ENCODE measurements around the gene ATP11B. TPM values are rescaled to one million over a fixed set of nuclear protein-coding genes. Genes with fewer than 3 reads are reported as not detected.

Gene ATP11B
- total RNA-seq, 3 donors from 2014 or later (not counting 1 experiment from before 2014, with no cell fraction given) = 157 to 174 (median 172) TPM

- WGBS (ENCODE audit: insufficient coverage) = 93% methylated on average over 3 of the region's 5 CpGs
Observed at GRCh38 chr3:182786564-182787196, 6.6 kb upstream of the ATP11B start.

GRCh38 chr3:182787302-182788036 lies 5.8 kb upstream of the ATP11B start:
- WGBS (ENCODE audit: insufficient coverage) = 79% methylated on average over 12 of the region's 12 CpGs
- Mint-ChIP-seq H3K36me3 (no peaks in the 10 kb centered on the region), H3K27ac (no peak overlapping the region), H3K9me3 (no peaks in the 10 kb centered on the region), H3K27me3 (ENCODE audit: low read depth in 2 of 2) (peaks cover 14 to 46% of the 10 kb centered on the region in 2 donors), H3K4me3 (no peak overlapping the region), H3K4me1 (peaks cover under 1 to 3% of the 10 kb centered on the region in 2 donors)
- DNase-seq (no peak), ATAC-seq (no peak)
- H3K4me3 ChIP-seq (ENCODE audit: low read length) = no peak overlapping the region
- intact Hi-C loops (cut with micrococcal nuclease) = no loop called here
- H3K27ac ChIP-seq (ENCODE audit: low read length) = no peak overlapping the region
- no peaks in the 10 kb centered on the region for H3K9me3 ChIP-seq (ENCODE audit: control insufficient read depth, insufficient read depth, low read length)
- H3K36me3 ChIP-seq (ENCODE audit: control insufficient read depth, insufficient read depth, low read length) = no peaks in the 10 kb centered on the region
- peaks cover 4% of the 10 kb centered on the region for H3K4me1 ChIP-seq (ENCODE audit: control insufficient read depth, insufficient read depth, low read length)
- TF ChIP-seq CTCF (IDR thresholded peaks at IDR 0.05) = no peak
- peaks cover 5% of the 10 kb centered on the region for H3K27me3 ChIP-seq (ENCODE audit: control insufficient read depth, insufficient read depth, low read length)

More at GRCh38 chr3:182786564-182787196, 6.6 kb upstream of the ATP11B start:
- no peak overlapping the region for H3K27ac ChIP-seq (ENCODE audit: low read length)
- H3K4me1 ChIP-seq (ENCODE audit: control insufficient read depth, insufficient read depth, low read length) = no peaks in the 10 kb centered on the region
- H3K36me3 ChIP-seq (ENCODE audit: control insufficient read depth, insufficient read depth, low read length) = no peaks in the 10 kb centered on the region
- Mint-ChIP-seq H3K36me3 (no peaks in the 10 kb centered on the region), H3K27ac (no peak overlapping the region), H3K4me3 (no peak overlapping the region), H3K27me3 (ENCODE audit: low read depth in 2 of 2) (peaks cover 14 to 46% of the 10 kb centered on the region in 2 donors), H3K4me1 (no peaks in the 10 kb centered on the region), H3K9me3 (no peaks in the 10 kb centered on the region)
- H3K9me3 ChIP-seq (ENCODE audit: control insufficient read depth, insufficient read depth, low read length) = no peaks in the 10 kb centered on the region
- peaks cover 5% of the 10 kb centered on the region for H3K27me3 ChIP-seq (ENCODE audit: control insufficient read depth, insufficient read depth, low read length)
- TF ChIP-seq CTCF (IDR thresholded peaks at IDR 0.05) = no peak
- DNase-seq (no peak), ATAC-seq (no peak)
- intact Hi-C loops (cut with micrococcal nuclease) = no loop called here
- no peak overlapping the region for H3K4me3 ChIP-seq (ENCODE audit: low read length)

GRCh38 chr3:182789371-182789770 lies 3.9 kb upstream of the ATP11B start:
- Mint-ChIP-seq H3K27ac (no peak overlapping the region), H3K9me3 (no peaks in the 10 kb centered on the region), H3K36me3 (no peaks in the 10 kb centered on the region), H3K4me3 (no peak overlapping the region), H3K27me3 (ENCODE audit: low read depth in 2 of 2) (peaks cover 11 to 35% of the 10 kb centered on the region in 2 donors), H3K4me1 (peaks cover 9 to 11% of the 10 kb centered on the region in 2 donors)
- intact Hi-C loops (cut with micrococcal nuclease) = no loop called here
- Histone ChIP-seq H3K27me3 (ENCODE audit: control insufficient read depth, insufficient read depth, low read length) (peaks cover 5% of the 10 kb centered on the region), H3K9me3 (ENCODE audit: control insufficient read depth, insufficient read depth, low read length) (no peaks in the 10 kb centered on the region), H3K4me1 (ENCODE audit: control insufficient read depth, insufficient read depth, low read length) (peaks cover 9% of the 10 kb centered on the region), H3K27ac (ENCODE audit: low read length) (no peak overlapping the region), H3K4me3 (ENCODE audit: low read length) (no peak overlapping the region), H3K36me3 (ENCODE audit: control insufficient read depth, insufficient read depth, low read length) (no peaks in the 10 kb centered on the region)
- TF ChIP-seq CTCF (IDR thresholded peaks at IDR 0.05) = no peak
- WGBS (ENCODE audit: insufficient coverage) = 0% methylated on average over 1 of the region's 1 CpG
- ATAC-seq (no peak), DNase-seq (no peak)

All from natural killer cell (primary cell).